Sigmoid colon (tissue), 4 donors: ENCODE data around the gene KCNIP3.

Experiments used
- EP300 ChIP-seq, 4 donors: sonication (generic); formaldehyde crosslinking; IDR thresholded peaks; one replicate each; pipeline ENCODE4 v1.6.1; 2017; ENCODE audit warnings: antibody characterized with exemption in 4 of 4
- POLR2AphosphoS5 ChIP-seq, 4 donors: sonication (generic); formaldehyde crosslinking; IDR thresholded peaks; one replicate each; pipeline ENCODE4 v1.6.1; 2017; ENCODE audit warnings: antibody characterized with exemption in 4 of 4
- TF ChIP-seq, protein P1 (sequence below), 4 experiments: fragments of 450-650 bp in 3 of 4; fragments of 200-600 bp in 1 of 4; IDR thresholded peaks; one replicate each; pipeline ENCODE4 v1.5.1; 2016 to 2019; ENCODE audit warnings: antibody characterized with exemption in 4 of 4, mild to moderate bottlenecking in 3 of 4, moderate library complexity in 2 of 4

GRCh38 chr2:95301186-95301585 lies 4.0 kb downstream of the KCNIP3 start:
- TF ChIP-seq, protein P1, sequence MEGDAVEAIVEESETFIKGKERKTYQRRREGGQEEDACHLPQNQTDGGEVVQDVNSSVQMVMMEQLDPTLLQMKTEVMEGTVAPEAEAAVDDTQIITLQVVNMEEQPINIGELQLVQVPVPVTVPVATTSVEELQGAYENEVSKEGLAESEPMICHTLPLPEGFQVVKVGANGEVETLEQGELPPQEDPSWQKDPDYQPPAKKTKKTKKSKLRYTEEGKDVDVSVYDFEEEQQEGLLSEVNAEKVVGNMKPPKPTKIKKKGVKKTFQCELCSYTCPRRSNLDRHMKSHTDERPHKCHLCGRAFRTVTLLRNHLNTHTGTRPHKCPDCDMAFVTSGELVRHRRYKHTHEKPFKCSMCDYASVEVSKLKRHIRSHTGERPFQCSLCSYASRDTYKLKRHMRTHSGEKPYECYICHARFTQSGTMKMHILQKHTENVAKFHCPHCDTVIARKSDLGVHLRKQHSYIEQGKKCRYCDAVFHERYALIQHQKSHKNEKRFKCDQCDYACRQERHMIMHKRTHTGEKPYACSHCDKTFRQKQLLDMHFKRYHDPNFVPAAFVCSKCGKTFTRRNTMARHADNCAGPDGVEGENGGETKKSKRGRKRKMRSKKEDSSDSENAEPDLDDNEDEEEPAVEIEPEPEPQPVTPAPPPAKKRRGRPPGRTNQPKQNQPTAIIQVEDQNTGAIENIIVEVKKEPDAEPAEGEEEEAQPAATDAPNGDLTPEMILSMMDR (IDR thresholded peaks at IDR 0.05), result no peak
- TF ChIP-seq EP300 (IDR thresholded peaks at IDR 0.05) (no peak), POLR2AphosphoS5 (IDR thresholded peaks at IDR 0.05) (no peak)
